Tongue (tissue), 2 donors: Measurements from ENCODE around the gene CADPS. TPM values are rescaled to one million over a fixed set of nuclear protein-coding genes. Genes with fewer than 3 reads are reported as not detected.

ENCODE experiments used
- DNase-seq: peaks from one replicate; pipeline ENCODE4 v3.0.0-alpha.2; 2015
- total RNA-seq: library from RNA; depleted of rRNA; stranded (reverse); fragments of >200 nt; gene quantifications from one replicate; pipeline ENCODE4 v1.2.3, GENCODE V29; 2014

CADPS gene
- total RNA-seq, 1 donor from 2014 or later = 13.3 TPM

- DNase-seq = no peak
These were observed 242.5 kb downstream of the CADPS start for GRCh38 chr3:62632510-62633294.

GRCh38 chr3:62631488-62631887 is 243.7 kb downstream of the CADPS start:
- DNase-seq = no peak

- DNase-seq = no peak
These were observed 244.6 kb downstream of the CADPS start for GRCh38 chr3:62630664-62631063.

GRCh38 chr3:62625268-62625667 is 249.9 kb downstream of the CADPS start:
- no peak for DNase-seq

GRCh38 chr3:62624185-62624584 is 251.0 kb downstream of the CADPS start:
- DNase-seq = no peak

GRCh38 chr3:62622553-62623174 is 252.6 kb downstream of the CADPS start:
- peak; percentile 78 for DNase-seq

GRCh38 chr3:62621925-62622324 is 253.3 kb downstream of the CADPS start:
- no peak for DNase-seq

- DNase-seq = no peak
These were observed 254.0 kb downstream of the CADPS start for GRCh38 chr3:62621176-62621575.

GRCh38 chr3:62615258-62615849 is 259.9 kb downstream of the CADPS start:
- no peak for DNase-seq

GRCh38 chr3:62614527-62614926 is 260.7 kb downstream of the CADPS start:
- no peak for DNase-seq

GRCh38 chr3:62611541-62612240 is 263.5 kb downstream of the CADPS start:
- no peak for DNase-seq

- peak; percentile 35 for DNase-seq
These were observed 267.8 kb downstream of the CADPS start for GRCh38 chr3:62607287-62608029.

GRCh38 chr3:62605413-62606068 is 269.7 kb downstream of the CADPS start:
- DNase-seq = no peak

- no peak for DNase-seq
These were observed 270.4 kb downstream of the CADPS start for GRCh38 chr3:62604751-62605351.

- DNase-seq = no peak
These were observed 270.9 kb downstream of the CADPS start for GRCh38 chr3:62604298-62604697.

- DNase-seq = no peak
These were observed 272.2 kb downstream of the CADPS start for GRCh38 chr3:62602987-62603386.

GRCh38 chr3:62602129-62602770 is 273.0 kb downstream of the CADPS start:
- no peak for DNase-seq

- DNase-seq = peak; percentile 14
These were observed 273.8 kb downstream of the CADPS start for GRCh38 chr3:62601238-62602070.

- DNase-seq = no peak
These were observed 275.2 kb downstream of the CADPS start for GRCh38 chr3:62600033-62600432.

GRCh38 chr3:62597491-62597890 is 277.7 kb downstream of the CADPS start:
- DNase-seq = no peak
